Activated T-cell treated with anti-CD3 and anti-CD28 coated beads, Interleukin-2, amount 50 U/mL, for 48 hours (primary cell): ENCODE results near the gene RGMB.

ENCODE experiments used
- DNase-seq, 2 experiments: peaks; one replicate each; pipeline ENCODE4 v3.0.0-alpha.2; 2020

Gene RGMB

DNA sequence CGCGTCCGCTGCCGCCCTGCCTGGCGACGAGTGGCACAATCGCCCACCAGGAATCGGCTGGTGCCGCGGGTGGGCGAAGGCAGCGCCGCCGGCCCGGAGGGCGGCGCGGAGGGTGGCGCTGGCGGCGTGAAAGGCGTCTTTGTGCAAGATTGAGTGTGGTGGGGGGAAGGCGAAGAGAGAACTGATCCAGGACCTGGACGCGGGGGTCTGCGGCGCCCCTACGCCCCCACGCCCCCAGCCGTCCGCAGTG lies 4.6 kb upstream of the RGMB start:
- no peak for DNase-seq

GRCh38 chr5:98769210-98769958 lies 4.1 kb upstream of the RGMB start:
- peak; percentile 59 to 62 for DNase-seq

- DNase-seq, result peak; percentile 45 to 51
These were observed 3.6 kb upstream of the RGMB start for GRCh38 chr5:98769959-98770208.

DNA sequence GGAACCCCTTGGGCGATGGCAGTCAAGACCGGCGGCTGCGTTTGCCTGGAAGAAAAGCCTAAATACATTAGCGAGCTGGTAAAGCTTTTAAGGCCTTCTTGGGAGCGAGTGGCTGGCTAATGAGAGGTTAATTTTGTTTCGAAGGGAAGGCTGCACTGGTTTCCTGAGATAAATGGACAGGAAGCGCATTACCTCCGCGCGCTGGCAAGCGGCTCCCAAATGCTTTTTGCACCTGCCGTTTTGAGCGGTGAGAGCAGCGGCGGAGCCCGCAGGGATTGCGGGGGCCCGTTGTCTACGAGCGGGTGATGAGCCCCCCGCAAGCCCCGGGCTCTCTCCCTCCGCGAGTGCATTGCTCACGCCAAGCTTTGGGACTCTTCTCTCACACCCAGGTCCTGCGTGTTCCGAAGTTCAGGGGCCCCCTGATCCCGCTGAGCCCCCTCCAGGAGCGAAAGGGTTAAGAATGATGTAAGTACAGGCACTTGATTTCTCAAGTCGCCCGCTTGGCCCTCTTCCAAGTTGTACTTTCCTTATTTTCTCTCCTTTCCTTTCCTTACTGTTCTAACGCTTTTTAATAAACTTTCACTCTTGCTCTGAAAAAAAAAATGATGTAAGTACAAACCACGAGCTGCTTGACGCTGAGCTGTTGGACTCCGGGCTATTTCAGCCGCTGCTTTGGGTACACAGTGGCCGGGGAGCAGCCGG lies 3.1 kb upstream of the RGMB start:
- DNase-seq, result peak; percentile 43 to 46

DNA sequence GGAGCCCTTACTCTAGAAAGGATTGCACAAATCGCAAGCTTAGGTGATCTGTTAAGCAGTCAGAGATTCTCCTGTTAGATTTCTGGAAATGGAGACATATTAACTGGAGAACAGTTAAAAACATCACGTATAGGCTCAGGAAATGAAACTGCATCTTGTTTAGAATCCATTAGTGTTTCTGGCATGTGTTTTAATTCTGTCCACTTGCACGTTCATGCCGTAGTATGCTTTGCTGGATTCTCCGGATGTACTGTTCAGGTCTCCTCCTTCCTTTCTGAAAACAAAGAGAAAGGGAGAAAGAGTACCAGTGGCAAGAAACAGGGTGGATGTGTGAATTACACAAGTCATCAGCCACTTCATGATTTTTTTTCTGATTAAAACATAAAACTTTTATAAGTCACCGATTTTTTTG lies 2.5 kb upstream of the RGMB start:
- DNase-seq, result no peak

GRCh38 chr5:98771382-98772109 lies 1.9 kb upstream of the RGMB start:
- DNase-seq, result peak; percentile 41 to 48

DNA sequence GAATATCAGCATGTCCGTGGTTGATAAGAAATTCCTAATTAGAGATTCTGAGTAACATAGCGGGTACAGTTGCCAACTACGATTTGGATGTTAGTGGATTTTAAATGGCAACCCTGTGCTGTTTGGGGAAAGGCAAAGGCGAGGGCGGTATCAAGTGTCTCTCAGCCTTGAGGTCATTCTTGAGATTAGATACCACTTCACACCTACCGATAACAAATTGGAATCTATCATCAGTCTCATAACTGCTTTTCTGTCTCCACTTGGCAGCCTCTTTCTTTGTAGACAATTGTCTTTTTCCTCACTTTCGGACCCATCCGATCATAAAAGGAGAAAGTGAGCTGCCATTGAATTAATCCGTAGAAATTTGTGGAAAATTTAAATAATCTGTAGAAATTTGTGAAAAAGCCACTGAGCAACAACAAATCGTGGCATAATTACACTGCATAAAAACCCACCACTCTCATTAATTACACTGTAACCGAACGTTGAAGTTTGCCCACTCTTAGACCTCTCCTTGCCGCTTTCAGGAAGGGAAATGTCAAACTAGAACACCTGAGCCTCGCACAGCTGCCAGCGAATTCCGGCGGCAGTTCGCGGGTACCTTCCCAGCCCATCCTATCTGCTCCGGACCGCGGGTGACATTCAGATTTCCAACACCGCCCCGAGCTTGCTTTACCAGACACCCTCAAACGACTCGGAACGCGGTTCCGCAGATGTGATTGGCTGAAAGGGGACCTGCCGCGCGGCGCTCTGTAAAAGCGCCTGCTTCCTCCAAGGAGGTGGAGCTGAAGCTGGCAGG lies 849 bp upstream of the RGMB start:
- DNase-seq, result peak in 1 of 2 experiments; percentile 66

DNA sequence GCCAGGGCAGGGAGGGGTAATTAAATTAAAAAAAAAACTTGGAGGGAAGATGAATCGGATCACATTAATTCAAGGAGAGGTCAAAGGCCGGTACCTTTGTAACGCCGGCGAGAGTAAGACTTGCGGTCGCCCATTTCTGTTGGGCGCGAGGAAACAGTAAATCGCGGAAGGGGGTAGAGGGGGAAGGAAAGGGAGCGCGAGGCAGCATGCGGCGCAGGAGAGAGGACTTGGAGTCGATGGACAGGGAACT lies 324 bp upstream of the RGMB start:
- no peak for DNase-seq

DNA sequence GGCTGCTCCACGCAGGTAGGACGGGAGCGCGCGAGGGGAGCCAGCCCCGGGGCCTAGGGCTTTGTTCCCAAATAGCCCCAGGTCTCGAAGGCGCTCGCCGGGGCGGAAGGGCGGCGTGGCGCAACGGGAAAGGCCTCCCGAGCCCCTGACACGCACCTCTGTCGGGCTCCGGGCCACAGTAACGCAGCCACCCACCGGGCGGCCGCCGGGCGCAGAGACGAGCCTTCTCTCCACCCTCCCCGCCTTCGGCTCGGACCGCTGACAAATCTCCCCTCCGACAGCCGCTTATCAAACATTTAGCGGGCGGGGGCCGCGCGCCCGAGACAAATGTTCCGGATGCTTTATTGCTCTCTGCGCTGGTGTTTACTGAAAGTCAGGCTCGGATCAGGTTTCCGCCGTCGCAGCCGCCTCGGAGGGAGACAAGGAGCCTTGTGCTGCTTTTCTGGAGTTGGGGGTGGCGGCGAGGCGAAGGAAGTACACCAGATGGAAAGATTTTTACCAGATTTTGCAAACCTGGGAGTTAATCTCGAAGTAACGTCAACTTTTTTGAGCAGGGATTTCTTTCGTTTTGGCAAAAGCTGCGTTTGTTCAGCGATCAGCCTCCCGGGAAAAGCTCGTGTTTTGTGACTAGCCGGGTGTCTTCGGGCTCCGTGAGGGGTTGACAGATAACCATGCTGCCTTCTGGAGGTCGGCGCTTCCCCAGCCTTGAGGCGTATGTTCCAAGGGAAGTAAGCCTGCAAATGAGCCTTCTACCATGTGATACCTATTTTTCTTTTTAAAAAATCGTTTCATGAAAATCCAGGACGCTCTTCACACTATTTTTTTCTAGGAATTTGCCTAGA lies 950 bp downstream of the RGMB start:
- DNase-seq, result peak; percentile 70 to 74

- no peak for DNase-seq
These were observed 2.0 kb downstream of the RGMB start for GRCh38 chr5:98775246-98776065.

GRCh38 chr5:98776066-98776705 lies 2.7 kb downstream of the RGMB start:
- DNase-seq, result no peak

- DNase-seq, result no peak
These were observed 3.8 kb downstream of the RGMB start for GRCh38 chr5:98777295-98777694.

DNA sequence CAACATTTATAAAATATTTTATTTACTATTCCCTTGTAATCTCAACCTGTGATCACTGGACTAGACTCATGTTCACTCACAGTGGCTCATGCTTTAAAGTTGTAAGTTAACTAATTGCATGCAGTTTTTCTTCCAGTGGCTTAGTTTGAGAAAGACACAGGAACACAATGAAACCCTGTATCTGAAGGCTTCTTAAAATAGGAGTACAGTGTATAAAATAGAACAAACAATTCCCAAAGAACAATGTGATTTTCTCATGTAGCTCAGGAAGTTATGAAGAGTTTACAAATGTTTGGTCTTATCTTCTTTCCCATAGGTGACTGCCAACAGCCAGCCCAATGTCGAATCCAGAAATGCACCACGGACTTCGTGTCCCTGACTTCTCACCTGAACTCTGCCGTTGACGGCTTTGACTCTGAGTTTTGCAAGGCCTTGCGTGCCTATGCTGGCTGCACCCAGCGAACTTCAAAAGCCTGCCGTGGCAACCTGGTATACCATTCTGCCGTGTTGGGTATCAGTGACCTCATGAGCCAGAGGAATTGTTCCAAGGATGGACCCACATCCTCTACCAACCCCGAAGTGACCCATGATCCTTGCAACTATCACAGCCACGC lies 5.9 kb downstream of the RGMB start:
- no peak for DNase-seq

DNA sequence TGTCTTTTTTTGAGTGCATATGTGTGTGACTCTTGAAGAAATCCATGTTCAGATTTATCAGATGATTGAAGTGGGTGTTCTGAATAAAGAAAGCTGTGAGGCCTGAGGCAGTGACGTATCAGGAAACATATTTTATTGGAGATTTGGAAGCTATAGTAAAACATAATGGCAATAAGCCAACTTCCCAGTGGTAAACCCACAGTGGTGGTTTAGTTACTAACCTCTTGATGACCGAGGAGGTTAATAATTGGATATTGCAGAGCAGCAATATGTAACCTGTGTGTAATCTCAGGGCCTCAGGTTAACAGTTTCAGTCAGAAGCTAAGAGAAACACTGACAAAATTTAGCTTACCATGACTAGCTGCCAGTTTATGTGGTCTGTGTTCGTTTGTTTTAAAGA lies 6.9 kb downstream of the RGMB start:
- DNase-seq, result no peak

- DNase-seq, result no peak
These were observed 8.1 kb downstream of the RGMB start for GRCh38 chr5:98781520-98781919.

DNA sequence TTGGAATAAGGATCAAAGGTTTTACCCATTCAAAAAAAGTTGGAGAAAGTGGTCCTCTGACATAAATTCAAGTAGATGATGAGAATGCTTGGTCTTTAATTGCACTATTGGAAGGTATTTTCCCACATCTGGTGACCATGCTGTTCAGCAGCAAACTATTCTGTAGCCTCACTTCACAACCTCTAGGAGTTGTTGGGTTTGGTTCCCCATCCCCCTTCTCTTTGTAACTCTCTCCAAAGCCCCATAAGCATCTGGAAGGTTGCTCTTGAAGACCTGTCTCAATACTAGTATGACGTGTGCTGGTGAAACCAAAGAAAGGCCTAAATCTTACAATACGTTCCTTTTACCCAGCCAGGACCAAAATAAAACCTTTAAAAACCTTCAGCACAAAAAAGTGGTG lies 8.5 kb downstream of the RGMB start:
- DNase-seq, result no peak

GRCh38 chr5:98783051-98783649 lies 9.7 kb downstream of the RGMB start:
- no peak for DNase-seq

- no peak for DNase-seq
These were observed 10.9 kb downstream of the RGMB start for GRCh38 chr5:98784411-98784810.

DNA sequence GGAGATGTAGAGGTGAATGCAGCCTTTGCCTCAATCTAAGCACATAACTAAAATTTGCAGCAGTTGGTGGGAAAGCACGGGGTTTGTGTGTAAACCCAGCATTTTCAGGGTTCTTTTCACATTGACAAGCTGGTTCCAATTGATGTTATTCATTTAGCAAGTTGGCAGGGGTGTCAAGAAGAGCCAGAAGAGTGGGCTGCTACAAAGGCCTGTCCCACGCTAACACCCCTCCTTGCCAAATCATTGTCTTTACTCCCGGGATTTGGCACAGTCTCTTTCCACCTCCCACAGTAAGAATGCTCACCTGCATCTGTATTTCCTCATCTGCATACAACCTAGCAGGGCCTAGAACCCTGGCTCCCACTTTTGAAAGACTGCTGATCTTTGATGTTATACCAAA lies 11.8 kb downstream of the RGMB start:
- no peak for DNase-seq

DNA sequence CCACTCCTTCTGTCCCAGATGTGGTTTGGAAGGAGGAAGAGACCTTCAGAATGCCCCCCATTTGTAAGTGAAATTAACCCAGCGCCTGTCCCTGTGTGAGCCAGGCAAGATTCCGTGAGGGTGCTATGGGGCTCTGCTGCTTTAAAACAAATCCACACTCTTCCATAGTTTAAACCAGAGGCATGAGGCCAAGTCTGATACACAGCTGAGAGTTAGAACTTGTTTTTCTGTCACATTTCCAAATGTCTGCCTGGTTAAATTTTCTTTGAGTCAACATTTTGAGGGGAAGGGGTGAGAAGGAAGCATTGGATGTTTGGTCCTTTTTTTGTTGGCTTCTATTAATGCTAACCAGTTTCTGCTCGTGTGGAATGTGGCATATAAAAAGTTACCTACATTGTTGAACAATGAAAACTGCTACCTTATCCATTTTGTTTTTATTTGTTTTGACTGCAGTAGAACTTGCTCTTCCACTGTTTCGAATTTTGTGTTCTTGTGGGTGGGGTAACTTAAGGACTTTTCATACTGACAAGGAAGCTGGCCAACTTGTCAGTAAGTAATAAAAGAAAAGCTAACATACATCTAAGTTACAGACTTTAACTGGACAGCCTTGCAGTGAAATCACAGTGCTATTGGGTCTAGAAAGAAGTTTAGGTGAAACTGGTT lies 12.9 kb downstream of the RGMB start:
- no peak for DNase-seq
